GM12878 (cell line): ENCODE measurements around the gene ZNF276. TPM values are rescaled to one million over a fixed set of nuclear protein-coding genes. Genes with fewer than 3 reads are reported as not detected.
A peak's percentile ranks its signal among the peaks of the same experiment; 100 is the strongest.

Experiments used
- ATF2 ChIP-seq: IDR thresholded peaks from 2 replicates; pipeline ENCODE4 v1.6.1; 2012; ENCODE audit warnings: low read length, inconsistent platforms
- CBX5 ChIP-seq: sonication (generic); IDR thresholded peaks from 2 replicates; pipeline ENCODE4 v1.6.1; 2016; ENCODE audit warnings: low read depth, moderate library complexity, mild to moderate bottlenecking, inconsistent platforms
- ETV6 ChIP-seq, 2 experiments: fragments of 450-650 bp in 1 of 2; IDR thresholded peaks in 1 of 2; conservative IDR thresholded peaks in 1 of 2; 2 replicates each; pipeline ENCODE4 v1.6.1; 2014; ENCODE audit warnings: antibody characterized with exemption in 1 of 2, borderline replicate concordance in 1 of 2, low read depth in 1 of 2, mild to moderate bottlenecking in 1 of 2, moderate library complexity in 1 of 2
- FOXK2 ChIP-seq: fragments of 450-650 bp; IDR thresholded peaks from 2 replicates; pipeline ENCODE4 v1.6.1; 2017; ENCODE audit warnings: mild to moderate bottlenecking, moderate library complexity
- RCOR1 ChIP-seq: conservative IDR thresholded peaks from 2 replicates; pipeline ENCODE4 v1.6.1; 2012; ENCODE audit warnings: low read depth, low read length, improper control_type of control experiment
- SREBF2 ChIP-seq: IDR thresholded peaks from 2 replicates; pipeline ENCODE4 v1.6.1; 2012; ENCODE audit warnings: mild to moderate bottlenecking, low read length
- TCF7 ChIP-seq: IDR thresholded peaks from 2 replicates; pipeline ENCODE4 v1.6.1; 2014; ENCODE audit warnings: antibody characterized with exemption, borderline replicate concordance
- YY1 ChIP-seq: IDR thresholded peaks from 2 replicates; pipeline ENCODE4 v1.6.1; 2011; ENCODE audit warnings: low read depth, mild to moderate bottlenecking, low read length
- ZBTB11 ChIP-seq: fragments of 450-650 bp; formaldehyde crosslinking; IDR thresholded peaks from 2 replicates; pipeline ENCODE4 v1.5.0; 2022; ENCODE audit warnings: mild to moderate bottlenecking, missing genetic modification characterization
- polyA plus RNA-seq, 11 experiments: library from polyadenylated mRNA; depleted of rRNA in 4 of 11; unstranded in 6 of 11; stranded (reverse) in 5 of 11; fragments of >200 nt; fragmentation: Nextera tagmentation in 4 of 11; fragmentation: Illumina TruSeq in 1 of 11; extraction: Ambion mirVana in 4 of 11; extraction: Trizol in 1 of 11; gene quantifications; 1 replicate in 1 of 11; 2 replicates in 10 of 11; pipeline versions ENCODE4 v1.2.1 to v1.2.3, GENCODE V29; 2011 to 2016; ENCODE audit warnings: inconsistent platforms in 2 of 11, missing spikeins in 2 of 11, low read depth in 1 of 11
- total RNA-seq, 4 experiments: library from RNA; depleted of rRNA in 3 of 4; stranded (reverse); fragments of >200 nt in 3 of 4; fragmentation: Illumina TruSeq in 1 of 4; extraction: Trizol in 1 of 4; gene quantifications; 2 replicates each; pipeline versions ENCODE4 v1.2.1 to v1.2.3, GENCODE V29; 2013 to 2021
- TF ChIP-seq, protein P1 (sequence below): fragments of 450-650 bp; formaldehyde crosslinking; IDR thresholded peaks from 2 replicates; pipeline ENCODE4 v1.4.0; 2020; ENCODE audit warnings: mild to moderate bottlenecking, moderate library complexity

The ZNF276 gene
- total and polyA plus RNA-seq, 10 of the 15 experiments (the other 5 are each of a cell fraction or from before 2014, with no cell fraction given): 0.27 to 22.7 (median 8.7) TPM

DNA sequence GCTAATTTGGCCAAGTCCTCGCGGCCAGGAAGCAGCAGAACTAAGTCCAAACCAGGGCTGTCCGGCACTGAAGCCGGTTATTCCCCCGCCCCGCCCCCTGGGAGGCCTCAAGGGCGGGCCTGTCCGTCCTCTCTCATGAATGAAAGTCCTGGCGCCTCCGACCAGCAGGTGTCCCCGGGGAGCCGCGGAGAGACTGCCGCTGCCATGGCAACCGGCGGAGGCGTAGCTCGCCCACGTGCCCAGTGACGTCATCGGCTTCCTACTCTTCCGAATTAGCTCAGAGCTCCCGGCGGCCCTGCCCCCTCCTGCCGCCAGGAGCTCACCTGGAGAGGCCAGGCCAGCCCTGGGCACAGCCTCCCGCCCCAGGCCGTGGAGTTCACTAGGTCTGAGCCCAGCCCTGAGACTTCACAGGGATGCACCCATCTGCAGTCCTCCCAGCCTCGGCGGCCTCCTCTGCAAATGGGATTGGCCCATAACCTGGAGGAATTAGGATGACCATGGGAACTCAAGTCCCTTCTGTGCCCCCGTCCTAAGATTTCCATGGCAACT, 21.2 kb upstream of the ZNF276 start (continued):
- TF ChIP-seq RCOR1: 0 out of 2 replicates have a peak, but pooled peaks have one; percentile 30
- TF ChIP-seq ZBTB11 (CRISPR knock-in tag): no peak
- TF ChIP-seq YY1: peak; percentile 66
- TF ChIP-seq, protein P1, sequence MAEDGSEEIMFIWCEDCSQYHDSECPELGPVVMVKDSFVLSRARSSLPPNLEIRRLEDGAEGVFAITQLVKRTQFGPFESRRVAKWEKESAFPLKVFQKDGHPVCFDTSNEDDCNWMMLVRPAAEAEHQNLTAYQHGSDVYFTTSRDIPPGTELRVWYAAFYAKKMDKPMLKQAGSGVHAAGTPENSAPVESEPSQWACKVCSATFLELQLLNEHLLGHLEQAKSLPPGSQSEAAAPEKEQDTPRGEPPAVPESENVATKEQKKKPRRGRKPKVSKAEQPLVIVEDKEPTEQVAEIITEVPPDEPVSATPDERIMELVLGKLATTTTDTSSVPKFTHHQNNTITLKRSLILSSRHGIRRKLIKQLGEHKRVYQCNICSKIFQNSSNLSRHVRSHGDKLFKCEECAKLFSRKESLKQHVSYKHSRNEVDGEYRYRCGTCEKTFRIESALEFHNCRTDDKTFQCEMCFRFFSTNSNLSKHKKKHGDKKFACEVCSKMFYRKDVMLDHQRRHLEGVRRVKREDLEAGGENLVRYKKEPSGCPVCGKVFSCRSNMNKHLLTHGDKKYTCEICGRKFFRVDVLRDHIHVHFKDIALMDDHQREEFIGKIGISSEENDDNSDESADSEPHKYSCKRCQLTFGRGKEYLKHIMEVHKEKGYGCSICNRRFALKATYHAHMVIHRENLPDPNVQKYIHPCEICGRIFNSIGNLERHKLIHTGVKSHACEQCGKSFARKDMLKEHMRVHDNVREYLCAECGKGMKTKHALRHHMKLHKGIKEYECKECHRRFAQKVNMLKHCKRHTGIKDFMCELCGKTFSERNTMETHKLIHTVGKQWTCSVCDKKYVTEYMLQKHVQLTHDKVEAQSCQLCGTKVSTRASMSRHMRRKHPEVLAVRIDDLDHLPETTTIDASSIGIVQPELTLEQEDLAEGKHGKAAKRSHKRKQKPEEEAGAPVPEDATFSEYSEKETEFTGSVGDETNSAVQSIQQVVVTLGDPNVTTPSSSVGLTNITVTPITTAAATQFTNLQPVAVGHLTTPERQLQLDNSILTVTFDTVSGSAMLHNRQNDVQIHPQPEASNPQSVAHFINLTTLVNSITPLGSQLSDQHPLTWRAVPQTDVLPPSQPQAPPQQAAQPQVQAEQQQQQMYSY (CRISPR knock-in tag): 0 out of 2 replicates have a peak, but pooled peaks have one; percentile 71
- TF ChIP-seq FOXK2: no peak
- no peak for TF ChIP-seq TCF7
- TF ChIP-seq CBX5: no peak
- TF ChIP-seq SREBF2: no peak
- TF ChIP-seq ATF2: no peak; the same call in 1 of the 2 replicates
- no peak for TF ChIP-seq ETV6 (conservative IDR thresholded peaks at IDR 0.05 in 1 of 2, IDR thresholded peaks at IDR 0.05 in 1 of 2; ENCODE audit: borderline replicate concordance in 1 of 2, low read depth in 1 of 2)
- TF ChIP-seq, all 136 proteins: peak for 59
